NCI-H526 treated with DMSO at 0.1 percent for 48 hours (cell line): ENCODE data around the gene ERC2.

Experiments used
- DNase-seq: peaks from one replicate; lab custom pipeline; 2025; lab: John Stamatoyannopoulos, UW

ERC2 gene

DNA sequence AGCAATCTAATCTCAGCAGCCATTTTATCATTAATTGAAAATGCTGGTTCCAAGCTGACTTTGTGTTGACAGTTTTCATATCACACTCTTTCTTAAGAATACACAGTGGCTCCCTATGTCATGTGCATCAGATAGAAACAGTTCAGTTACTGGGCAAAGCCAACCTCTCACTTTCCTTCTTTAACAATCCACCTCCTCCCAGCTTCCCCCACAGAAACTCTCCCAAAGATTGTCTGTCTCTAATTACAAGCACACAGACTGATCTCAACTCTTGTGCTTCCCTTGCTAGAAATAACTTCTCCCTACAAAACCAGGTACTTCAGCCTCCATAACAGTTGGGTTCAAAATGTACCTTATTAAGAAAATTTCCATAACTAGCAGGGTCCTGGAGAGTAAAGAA is 752.2 kb downstream of the ERC2 start:
- DNase-seq: no peak

GRCh38 chr3:55714057-55714456 is 754.2 kb downstream of the ERC2 start:
- DNase-seq: no peak

DNA sequence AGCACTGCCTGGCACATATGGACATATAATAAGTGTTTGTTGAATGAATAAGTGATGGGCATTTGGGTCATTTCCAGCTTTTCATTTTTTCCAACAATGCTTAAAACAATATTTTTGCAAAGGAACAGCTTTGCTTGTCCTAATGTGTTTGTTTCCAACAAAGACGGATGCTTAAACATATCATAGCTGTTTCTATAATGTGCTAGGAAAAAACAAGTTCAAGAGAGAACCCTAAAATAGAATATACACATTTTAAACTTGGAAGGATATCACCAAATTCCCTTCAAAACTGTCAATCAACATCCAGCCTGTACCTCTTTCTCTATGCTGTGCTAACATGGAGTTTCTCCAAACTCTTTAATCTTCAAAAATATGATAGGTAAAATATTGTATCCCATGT is 756.6 kb downstream of the ERC2 start:
- no peak for DNase-seq

- no peak for DNase-seq
These were observed 758.8 kb downstream of the ERC2 start for GRCh38 chr3:55709411-55710012.

- no peak for DNase-seq
These were observed 759.3 kb downstream of the ERC2 start for GRCh38 chr3:55708921-55709320.

GRCh38 chr3:55708242-55708641 is 760.0 kb downstream of the ERC2 start:
- DNase-seq: no peak

DNA sequence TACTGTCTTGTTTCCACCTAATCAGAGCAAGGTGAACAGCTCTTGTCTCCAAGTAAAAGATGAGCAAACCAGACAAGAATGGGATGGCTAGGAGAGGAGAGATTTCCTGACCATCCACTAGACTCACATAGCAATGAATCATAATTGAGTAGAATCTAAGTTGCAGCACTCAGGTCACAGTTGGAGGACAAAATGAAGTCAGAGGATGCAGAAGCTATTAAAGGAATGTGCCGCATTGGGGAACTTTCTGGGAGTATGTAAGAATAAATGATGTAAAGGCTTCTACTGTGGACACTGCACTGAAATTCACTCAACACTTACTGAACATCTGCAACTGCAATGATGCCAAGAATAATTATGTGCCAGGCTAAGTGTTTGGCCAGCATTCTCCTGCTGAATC is 763.7 kb downstream of the ERC2 start:
- no peak for DNase-seq

GRCh38 chr3:55702822-55703221 is 765.4 kb downstream of the ERC2 start:
- no peak for DNase-seq

DNA sequence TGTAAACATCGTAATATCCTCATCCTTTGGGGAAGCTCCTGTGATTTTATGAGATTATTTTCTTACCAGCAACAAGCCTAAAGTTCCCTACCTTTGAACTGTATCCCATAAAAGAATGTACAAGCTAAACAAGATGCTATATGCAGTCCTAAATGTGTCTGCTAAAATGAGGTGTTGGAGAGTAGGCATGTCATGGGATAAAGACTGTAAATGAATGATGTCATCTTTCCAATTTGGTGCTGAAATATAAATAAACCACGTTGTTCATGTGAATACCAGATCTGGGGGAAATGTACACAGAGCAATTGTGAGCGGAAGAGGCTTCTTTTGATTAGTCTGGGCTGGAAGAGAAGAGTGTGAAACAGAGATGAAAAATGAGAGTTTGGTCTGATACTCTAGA is 766.3 kb downstream of the ERC2 start:
- no peak for DNase-seq

- no peak for DNase-seq
These were observed 769.4 kb downstream of the ERC2 start for GRCh38 chr3:55698831-55699230.

GRCh38 chr3:55697177-55697865 is 770.9 kb downstream of the ERC2 start:
- DNase-seq: no peak

- no peak for DNase-seq
These were observed 775.2 kb downstream of the ERC2 start for GRCh38 chr3:55692957-55693558.

- DNase-seq: no peak
These were observed 775.8 kb downstream of the ERC2 start for GRCh38 chr3:55692295-55692956.

DNA sequence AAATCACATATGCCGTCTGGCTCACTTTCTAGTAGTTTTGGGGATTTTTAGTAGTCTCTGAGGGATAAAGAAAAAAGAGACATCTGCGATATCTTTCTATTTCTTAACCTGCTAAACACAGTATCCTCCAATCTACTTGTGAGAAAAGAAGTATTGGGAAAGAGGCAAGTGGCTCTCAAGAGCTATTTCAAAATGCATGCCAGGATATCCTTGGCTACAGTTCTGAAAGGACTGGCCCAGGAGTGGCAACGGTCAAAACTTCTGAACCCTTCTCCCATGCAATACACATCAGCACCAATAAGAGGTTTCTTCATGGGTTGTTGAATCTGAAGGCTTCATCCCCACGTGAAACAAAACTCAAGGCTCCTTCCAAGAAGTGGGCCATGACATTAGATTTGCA is 777.1 kb downstream of the ERC2 start:
- no peak for DNase-seq

- DNase-seq: peak; percentile 66
These were observed 777.5 kb downstream of the ERC2 start for GRCh38 chr3:55690726-55691125.

GRCh38 chr3:55690177-55690576 is 778.1 kb downstream of the ERC2 start:
- DNase-seq: no peak

DNA sequence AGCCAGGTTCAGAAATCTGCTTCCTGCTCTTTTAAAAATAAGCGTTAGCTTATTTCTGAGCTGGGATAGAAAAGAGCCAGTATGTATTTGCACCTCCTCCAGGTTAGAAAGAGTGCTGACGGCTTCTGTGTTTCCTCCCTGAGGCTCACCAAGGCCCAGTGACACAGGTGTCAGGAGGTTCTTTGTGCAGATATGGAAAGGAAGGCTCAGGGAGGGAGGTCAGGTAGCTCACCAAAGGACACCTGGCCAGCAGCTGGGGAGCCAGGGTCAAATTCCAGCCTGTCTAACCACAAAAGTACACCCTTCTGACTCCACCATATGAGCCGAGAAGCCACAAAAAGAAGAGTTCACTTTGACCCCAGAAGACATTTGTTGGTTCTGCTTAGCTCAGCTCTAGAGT is 780.1 kb downstream of the ERC2 start:
- no peak for DNase-seq

DNA sequence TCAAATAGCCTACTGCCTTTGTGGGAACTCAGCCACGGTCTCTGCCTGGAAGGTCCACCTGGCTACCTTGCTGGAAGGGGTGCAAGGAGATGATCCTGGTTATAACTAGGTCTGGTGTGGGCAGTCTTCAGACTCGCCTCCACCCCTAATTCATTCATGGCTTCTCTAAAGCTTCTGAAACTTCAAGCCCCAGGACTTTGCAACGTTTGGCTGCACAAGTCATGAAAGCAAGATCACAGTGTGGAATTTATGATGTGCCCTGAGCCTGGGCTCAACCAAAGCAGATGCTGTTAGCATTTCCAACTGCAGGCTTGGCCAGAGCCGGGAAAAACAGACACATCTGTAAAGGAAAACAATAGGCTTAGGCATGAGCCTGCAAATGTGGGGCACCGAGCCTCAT is 780.7 kb downstream of the ERC2 start:
- no peak for DNase-seq

GRCh38 chr3:55686426-55687254 is 781.6 kb downstream of the ERC2 start:
- no peak for DNase-seq

DNA sequence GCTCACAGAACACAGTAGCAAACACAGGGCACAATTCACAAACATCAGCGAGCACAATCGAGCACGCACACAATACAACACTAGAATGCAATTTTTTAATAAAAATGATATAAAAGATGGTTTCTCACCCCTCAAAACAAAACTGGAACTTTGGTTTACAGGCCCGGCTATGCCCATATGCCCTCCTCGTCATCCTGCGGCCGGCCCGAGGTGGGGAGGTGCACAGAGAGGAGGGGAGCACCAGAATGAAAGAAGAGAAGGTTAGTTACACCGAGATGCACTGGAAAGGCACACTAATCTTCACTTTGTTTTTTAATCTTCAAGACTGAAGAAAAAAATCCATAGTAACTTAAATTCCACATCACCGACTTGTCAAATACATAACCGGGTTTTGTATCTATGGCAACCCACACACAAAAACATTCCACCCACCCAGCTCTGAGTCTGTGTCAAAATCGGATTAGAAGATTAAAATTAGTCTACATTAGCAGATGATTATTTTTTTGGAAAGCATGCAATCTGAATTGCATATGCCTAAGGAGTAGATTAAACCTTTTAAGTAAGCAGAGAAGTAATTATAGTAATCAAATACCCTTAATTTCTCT is 784.5 kb downstream of the ERC2 start:
- no peak for DNase-seq

- DNase-seq: no peak
These were observed 785.8 kb downstream of the ERC2 start for GRCh38 chr3:55682461-55682860.
